HCT116 (cell line): ENCODE data around the gene PCARE. TPM values are rescaled to one million over a fixed set of nuclear protein-coding genes. Genes with fewer than 3 reads are reported as not detected.

Experiments
- ATAC-seq: fragments of 200-7000 bp; cut with Tn5 transposase; 2 replicates; pipeline ENCODE4 v1.9.1; 2020; ENCODE audit warnings: mild to moderate bottlenecking, moderate library complexity
- BruUV-seq: library from RNA; stranded (reverse); fragments of 400-500 nt; replicated peaks from 2 replicates; lab custom pipeline; 2021; lab: Mats Ljungman, UMichigan
- CTCF ChIA-PET: fragments of 300-600 bp; sonication (Branson Sonifier 250); formaldehyde crosslinking; loops from one replicate; lab custom pipeline; 2021; ENCODE audit warnings: antibody characterized with exemption; lab: Charles Lee
- POLR2A ChIA-PET: fragments of 300-600, 350-600 bp; sonication (Branson Sonifier 250); formaldehyde crosslinking; loops from one replicate; lab custom pipeline; 2021; ENCODE audit warnings: antibody characterized with exemption; lab: Charles Lee
- RAD21 ChIA-PET, 2 experiments: fragments of 300-600 bp; sonication (Branson Sonifier 250); formaldehyde crosslinking; loops; one replicate each; lab custom pipeline; 2023; ENCODE audit warnings: low total read pairs in 2 of 2; ENCODE audit not compliant: uncharacterized antibody in 2 of 2, unreplicated experiment in 2 of 2, low non-redundant PET in 1 of 2; lab: Charles Lee
- DNase-seq: peaks from one replicate; pipeline ENCODE4 v3.0.0-alpha.2; 2010; ENCODE audit warnings: low read depth, low spot score
- H2AFZ ChIP-seq: fragments of 200-600 bp; shearing (Covaris generic), sonication (generic); 2 replicates; pipeline ENCODE4 v1.6.1; 2017; ENCODE audit warnings: low read depth, mixed run types, mixed read lengths, antibody characterized with exemption, low read length; ENCODE audit not compliant: poor library complexity, severe bottlenecking
- H3K27ac ChIP-seq: 2 replicates; pipeline ENCODE4 v1.5.1; 2012; ENCODE audit warnings: low read depth, low read length
- H3K27me3 ChIP-seq: fragments of 200-600 bp; sonication (generic); 2 replicates; pipeline ENCODE4 v1.6.1; 2016; ENCODE audit warnings: mixed run types, low read length, mixed read lengths; ENCODE audit not compliant: insufficient read depth
- H3K36me3 ChIP-seq, 2 experiments: fragments of 200-500 bp in 1 of 2; fragments of 200-600 bp in 1 of 2; sonication (Bioruptor generic) in 1 of 2; sonication (generic) in 1 of 2; 2 replicates each; pipeline versions ENCODE4 v1.5.1 to v1.6.1; 2014 to 2016; ENCODE audit warnings: low read length in 2 of 2, inconsistent platforms in 1 of 2, mixed read lengths in 1 of 2, mixed run types in 1 of 2; ENCODE audit not compliant: insufficient read depth in 2 of 2, control insufficient read depth in 1 of 2
- H3K4me1 ChIP-seq, 2 experiments: fragments of 200-600 bp in 1 of 2; sonication (generic) in 1 of 2; 2 replicates each; pipeline versions ENCODE4 v1.5.1 to v1.6.1; 2012 to 2017; ENCODE audit warnings: low read length in 2 of 2, inconsistent platforms in 1 of 2, mild to moderate bottlenecking in 1 of 2, mixed read lengths in 1 of 2, mixed run types in 1 of 2, moderate library complexity in 1 of 2; ENCODE audit not compliant: insufficient read depth in 2 of 2, control insufficient read depth in 1 of 2
- H3K4me2 ChIP-seq: fragments of 200-600 bp; sonication (generic); 2 replicates; pipeline ENCODE4 v1.6.1; 2017; ENCODE audit warnings: mixed run types, low read length, mixed read lengths
- H3K4me3 ChIP-seq, 2 experiments: fragments of 200-600 bp in 1 of 2; sonication (generic) in 1 of 2; replicated peaks in 1 of 2; 2 replicates each; pipeline ENCODE4 v1.5.1; 2011 to 2016; ENCODE audit warnings: low read length in 2 of 2, control low read depth in 1 of 2, low read depth in 1 of 2, mild to moderate bottlenecking in 1 of 2, mixed read lengths in 1 of 2, mixed run types in 1 of 2
- H3K79me2 ChIP-seq: fragments of 200-600 bp; sonication (generic); 2 replicates; pipeline ENCODE4 v1.6.1; 2017; ENCODE audit warnings: mild to moderate bottlenecking, mixed run types, low read length, moderate library complexity, mixed read lengths; ENCODE audit not compliant: insufficient read depth
- H3K9ac ChIP-seq: fragments of 200-600 bp; sonication (generic); 2 replicates; pipeline ENCODE4 v1.6.1; 2016; ENCODE audit warnings: low read length, mixed read lengths
- H3K9me2 ChIP-seq: fragments of 200-600 bp; sonication (generic), shearing (Covaris generic); 2 replicates; pipeline ENCODE4 v1.6.1; 2017; ENCODE audit warnings: mixed run types, mild to moderate bottlenecking, moderate library complexity; ENCODE audit not compliant: insufficient read depth
- H3K9me3 ChIP-seq, 2 experiments: fragments of 200-500 bp in 1 of 2; fragments of 200-600 bp in 1 of 2; sonication (Bioruptor generic) in 1 of 2; sonication (generic) in 1 of 2; 2 replicates each; pipeline ENCODE4 v1.6.1; 2014 to 2017; ENCODE audit warnings: low read length in 2 of 2, mixed read lengths in 2 of 2, inconsistent platforms in 1 of 2, low read depth in 1 of 2, mild to moderate bottlenecking in 1 of 2, mixed run types in 1 of 2, moderate library complexity in 1 of 2; ENCODE audit not compliant: control insufficient read depth in 1 of 2, insufficient read depth in 1 of 2
- H4K20me1 ChIP-seq: fragments of 200-600 bp; sonication (generic), shearing (Covaris generic); 2 replicates; pipeline ENCODE4 v1.6.1; 2017; ENCODE audit warnings: mixed run types, mild to moderate bottlenecking, moderate library complexity; ENCODE audit not compliant: insufficient read depth
- ATF3 ChIP-seq: IDR thresholded peaks from 2 replicates; pipeline ENCODE4 v1.6.1; 2012
- CBX3 ChIP-seq: IDR thresholded peaks from 2 replicates; pipeline ENCODE4 v1.6.1; 2012; ENCODE audit warnings: low read depth
- CEBPB ChIP-seq: IDR thresholded peaks from 2 replicates; pipeline ENCODE4 v1.6.1; 2012; ENCODE audit warnings: low read depth
- CTCF ChIP-seq, 3 experiments: fragments of 200-600 bp in 1 of 3; sonication (generic) in 1 of 3; IDR thresholded peaks in 2 of 3; conservative IDR thresholded peaks in 1 of 3; 2 replicates each; pipeline ENCODE4 v1.5.1; 2012 to 2017; ENCODE audit warnings: low read depth in 2 of 3, low read length in 2 of 3, antibody characterized with exemption in 1 of 3, borderline replicate concordance in 1 of 3, control low read depth in 1 of 3, mild to moderate bottlenecking in 1 of 3, mixed read lengths in 1 of 3, mixed run types in 1 of 3, moderate library complexity in 1 of 3; ENCODE audit not compliant: insufficient read depth in 1 of 3
- EGR1 ChIP-seq: IDR thresholded peaks from 2 replicates; pipeline ENCODE4 v1.6.1; 2012; ENCODE audit warnings: low read depth
- FOSL1 ChIP-seq: IDR thresholded peaks from 2 replicates; pipeline ENCODE4 v1.6.1; 2012; ENCODE audit warnings: low read depth
- POLR2AphosphoS5 ChIP-seq: IDR thresholded peaks from 2 replicates; pipeline ENCODE4 v1.6.1; 2011; ENCODE audit warnings: mild to moderate bottlenecking, low read depth, low read length, moderate library complexity
- RAD21 ChIP-seq: IDR thresholded peaks from 2 replicates; pipeline ENCODE4 v1.6.1; 2012; ENCODE audit warnings: low read depth, mild to moderate bottlenecking
- REST ChIP-seq: IDR thresholded peaks from 2 replicates; pipeline ENCODE4 v1.6.1; 2012; ENCODE audit warnings: low read depth
- TCF7L2 ChIP-seq: IDR thresholded peaks from 2 replicates; pipeline ENCODE4 v1.7.0; 2011; ENCODE audit warnings: borderline replicate concordance, inconsistent platforms; ENCODE audit not compliant: insufficient read depth, insufficient read length; ENCODE audit errors: extremely low read depth
- YY1 ChIP-seq: IDR thresholded peaks from 2 replicates; pipeline ENCODE4 v1.6.1; 2011; ENCODE audit warnings: low read length, low read depth, moderate library complexity, mild to moderate bottlenecking; ENCODE audit not compliant: insufficient replicate concordance; ENCODE audit errors: extremely low read depth
- ZFX ChIP-seq: fragments of 450-650 bp; IDR thresholded peaks from 2 replicates; pipeline ENCODE4 v1.6.1; 2017
- ZNF274 ChIP-seq: fragments of 200-500 bp; sonication (Bioruptor generic); IDR thresholded peaks from 2 replicates; pipeline ENCODE4 v1.6.1; 2014; ENCODE audit warnings: mild to moderate bottlenecking, low read depth, low read length, inconsistent platforms
- intact Hi-C: fragments of 100-400 bp; cut with micrococcal nuclease; formaldehyde crosslinking; loops from 2 replicates; pipeline ENCODE4 v1.10.0; 2022
- total RNA-seq: library from RNA; stranded (reverse); gene quantifications from one replicate; pipeline ENCODE4 v1.2.1, GENCODE V29; 2021; ENCODE audit not compliant: unreplicated experiment

The PCARE gene
- total RNA-seq, 1 experiment from 2014 or later = not detected

- POLR2A ChIA-PET = interaction anchor here (4.4 to 6.4 kb wide), 2 partner anchors 8 to 20 kb away, joined by 21 to 76 read pairs; no protein-coding TSS in a partner anchor
- no peak overlapping the region for H3K27ac ChIP-seq
- H3K4me1 ChIP-seq = peaks cover 19 to 72% of the 10 kb centered on the region in 2 experiments; a peak in 3 of 4 replicates
- H3K79me2 ChIP-seq = no peaks in the 10 kb centered on the region
- BruUV-seq = no TSS peak
- H3K27me3 ChIP-seq = no peaks in the 10 kb centered on the region
- no peak for DNase-seq
- no peaks in the 10 kb centered on the region for H3K9me2 ChIP-seq
- CTCF ChIA-PET = no interaction called here
- H2AFZ ChIP-seq = peak overlapping the region; percentile 98
- H3K4me2 ChIP-seq = no peak overlapping the region
- TF ChIP-seq EGR1 (no peak), YY1 (no peak), ATF3 (no peak), RAD21 (no peak), CTCF (IDR thresholded peaks at IDR 0.05 in 2 of 3, conservative IDR thresholded peaks at IDR 0.05 in 1 of 3; ENCODE audit: borderline replicate concordance in 1 of 3, insufficient read depth in 1 of 3, low read depth in 2 of 3, low read length in 2 of 3) (no peak), CEBPB (no peak), ZFX (no peak), ZNF274 (no peak), REST (no peak), TCF7L2 (no peak), CBX3 (no peak), FOSL1 (no peak), POLR2AphosphoS5 (no peak)
- no peak overlapping the region for H3K4me3 ChIP-seq
- H3K9me3 ChIP-seq = no peaks in the 10 kb centered on the region
- intact Hi-C loops = no loop called here
- no peak overlapping the region for H3K9ac ChIP-seq
- no peak for ATAC-seq
- RAD21 ChIA-PET = no interaction called here
- H3K36me3 ChIP-seq = no peaks in the 10 kb centered on the region
- no peaks in the 10 kb centered on the region for H4K20me1 ChIP-seq
These were observed 34.9 kb upstream of the PCARE start for GRCh38 chr2:29109246-29109645.
